Globus pallidus (tissue), 1 donor: Measurements from ENCODE around the gene GAS5.
"Not testable (repeated sequence)": the region's sequence is repeated elsewhere in the genome, so short reads cannot be mapped to it uniquely, and the experiment has no call there.

ENCODE experiments used
- DNase-seq: peaks from one replicate; pipeline ENCODE4 v3.0.0-alpha.2; 2015; ENCODE audit warnings: low spot score

GAS5 gene

GRCh38 chr1:173867753-173868265 is at the start of gene GAS5:
Gene GAS5 (minus strand): TSS chr1:173867989.
- peak; percentile 99 for DNase-seq

GRCh38 chr1:173917149-173917548 is 49.4 kb upstream of the GAS5 start, which contains the start of gene SERPINC1:
Gene SERPINC1 (minus strand): TSS chr1:173917327. CDS start chr1:173917259, 68 bp downstream.
- DNase-seq, result no peak

GRCh38 chr1:173916667-173917066 is 48.9 kb upstream of the GAS5 start:
- no peak for DNase-seq

DNA sequence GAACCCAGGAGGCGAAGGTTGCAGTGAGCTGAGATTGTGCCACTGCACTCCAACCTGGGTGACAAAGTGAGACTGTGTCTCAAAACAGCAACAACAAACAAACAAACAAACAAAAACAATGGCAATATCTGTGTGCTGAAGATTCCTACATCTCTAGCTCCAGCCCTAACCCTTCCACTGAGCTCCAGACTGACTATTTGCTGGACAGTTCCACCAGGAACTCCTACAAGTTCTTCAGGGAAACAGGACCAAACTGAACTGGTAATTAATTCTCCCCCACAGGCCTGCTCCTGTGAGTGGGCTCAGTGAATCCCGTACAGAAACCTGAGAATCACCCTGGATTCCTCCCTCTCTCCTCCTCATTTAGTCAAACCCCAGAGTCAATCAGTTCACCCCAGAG is 47.8 kb upstream of the GAS5 start:
- no peak for DNase-seq

DNA sequence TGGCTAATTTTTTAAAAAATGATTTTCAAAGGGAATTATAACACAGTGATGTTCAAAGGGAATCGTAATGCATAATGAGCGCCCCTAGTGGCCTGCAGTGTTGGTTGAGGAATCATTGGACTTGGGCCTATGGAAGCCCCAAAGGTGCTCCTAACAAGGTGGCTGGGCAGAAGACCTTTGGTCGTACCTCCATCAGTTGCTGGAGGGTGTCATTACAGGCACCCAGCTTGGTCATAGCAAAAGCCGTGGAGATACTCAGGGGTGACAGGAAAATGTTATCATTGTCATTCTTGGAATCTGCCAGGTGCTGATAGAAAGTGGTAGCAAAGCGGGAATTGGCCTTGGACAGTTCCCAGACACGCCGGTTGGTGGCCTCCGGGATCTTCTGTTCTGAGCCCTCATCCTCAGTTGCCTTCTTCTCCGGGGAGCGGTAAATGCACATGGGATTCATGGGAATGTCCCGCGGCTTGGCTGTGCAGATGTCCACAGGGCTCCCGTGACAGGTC is 46.6 kb upstream of the GAS5 start:
- no peak for DNase-seq

- DNase-seq, result no peak
Measured at GRCh38 chr1:173913111-173913510, 45.3 kb upstream of the GAS5 start.

DNA sequence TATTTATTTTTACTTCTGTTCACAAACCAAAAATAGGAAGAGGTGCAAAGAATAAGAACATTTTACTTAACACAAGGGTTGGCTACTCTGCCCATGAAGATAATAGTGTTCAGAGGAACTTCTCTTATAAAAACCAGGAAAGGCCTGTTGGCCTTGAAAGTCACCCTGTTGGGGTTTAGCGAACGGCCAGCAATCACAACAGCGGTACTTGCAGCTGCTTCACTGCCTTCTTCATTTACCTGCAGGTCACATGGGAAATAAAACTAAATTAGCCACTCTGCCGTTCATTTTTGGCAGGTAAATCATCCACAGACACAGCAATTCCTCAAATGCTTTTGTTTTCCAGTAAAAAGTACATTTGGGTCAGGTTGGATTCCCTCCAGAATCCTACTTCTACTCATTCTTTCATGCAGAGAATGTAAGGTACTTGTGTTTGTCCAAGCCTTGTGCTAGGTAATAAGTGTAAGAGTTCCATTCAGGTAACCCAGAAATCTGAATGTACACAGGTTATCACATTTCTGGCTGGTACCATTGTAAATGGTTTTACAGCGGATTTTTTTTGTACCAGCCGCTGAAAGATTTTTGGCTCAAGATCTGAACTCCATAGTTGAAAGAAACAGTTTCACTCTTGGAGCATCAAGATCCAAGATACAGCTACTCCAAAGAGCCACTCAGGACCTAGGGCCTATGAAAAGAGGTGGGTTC is 36.2 kb upstream of the GAS5 start:
- no peak for DNase-seq

- DNase-seq, result no peak
Measured at GRCh38 chr1:173900992-173901391, 33.2 kb upstream of the GAS5 start.

DNA sequence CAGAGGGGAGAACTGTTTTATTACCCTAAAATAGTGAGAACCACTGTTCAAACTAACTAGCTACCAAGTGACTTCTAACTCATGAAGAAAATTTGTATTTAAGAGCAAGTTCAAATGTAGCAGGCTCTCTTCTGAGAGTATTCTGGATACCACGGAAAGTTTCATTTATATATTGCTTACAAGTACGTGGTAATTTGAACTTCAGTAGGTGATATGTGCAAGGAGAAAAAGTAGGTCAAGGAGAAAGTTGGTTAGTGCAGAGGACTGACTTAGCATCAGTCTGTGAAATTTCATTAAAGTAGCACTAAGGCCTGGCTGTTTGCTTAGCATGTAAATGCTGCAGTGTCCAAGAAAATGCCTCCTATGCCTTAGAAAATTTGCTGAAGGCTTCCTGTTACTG is 32.6 kb upstream of the GAS5 start:
- no peak for DNase-seq

GRCh38 chr1:173894189-173894588 is 26.4 kb upstream of the GAS5 start:
- DNase-seq, result no peak

DNA sequence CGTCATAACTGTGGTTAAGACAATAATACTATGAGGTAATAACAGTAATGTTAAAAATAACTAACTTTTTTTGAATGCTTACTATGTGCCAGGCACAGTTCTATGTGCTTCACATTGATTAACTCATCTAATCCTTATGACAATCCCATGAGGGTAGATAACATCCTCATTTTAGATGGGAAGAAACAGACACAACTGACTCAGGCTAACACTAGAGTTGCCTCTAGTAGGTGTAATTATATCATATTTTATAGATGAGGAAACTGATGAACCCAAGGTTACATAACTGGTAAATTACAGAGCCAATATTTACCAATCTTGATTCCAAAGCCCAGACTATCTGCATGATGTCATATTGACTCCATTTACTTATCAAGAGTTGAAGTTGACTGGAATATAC is 25.8 kb upstream of the GAS5 start:
- no peak for DNase-seq

DNA sequence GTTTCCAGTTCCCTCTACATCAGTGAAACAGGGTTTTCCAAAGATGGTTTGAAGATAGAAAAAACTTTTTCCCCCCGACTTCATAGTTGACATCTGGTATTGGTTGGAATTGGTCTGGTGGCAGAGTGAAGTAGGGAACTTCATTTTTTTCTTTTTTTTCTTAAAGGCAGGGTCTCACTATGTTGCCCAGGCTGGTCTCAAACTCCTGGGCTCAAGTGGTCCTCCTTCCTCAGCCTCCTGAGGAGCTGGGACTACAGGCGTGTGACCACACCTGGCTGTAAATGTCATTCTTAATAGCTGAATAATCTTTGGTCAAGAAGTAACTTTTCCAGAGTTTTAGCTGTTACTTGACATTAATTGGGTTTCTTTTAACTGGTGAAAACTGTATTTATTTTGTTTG is 22.1 kb upstream of the GAS5 start:
- DNase-seq, result no peak

- DNase-seq, result no peak
Measured at GRCh38 chr1:173888749-173889148, 21.0 kb upstream of the GAS5 start.

DNA sequence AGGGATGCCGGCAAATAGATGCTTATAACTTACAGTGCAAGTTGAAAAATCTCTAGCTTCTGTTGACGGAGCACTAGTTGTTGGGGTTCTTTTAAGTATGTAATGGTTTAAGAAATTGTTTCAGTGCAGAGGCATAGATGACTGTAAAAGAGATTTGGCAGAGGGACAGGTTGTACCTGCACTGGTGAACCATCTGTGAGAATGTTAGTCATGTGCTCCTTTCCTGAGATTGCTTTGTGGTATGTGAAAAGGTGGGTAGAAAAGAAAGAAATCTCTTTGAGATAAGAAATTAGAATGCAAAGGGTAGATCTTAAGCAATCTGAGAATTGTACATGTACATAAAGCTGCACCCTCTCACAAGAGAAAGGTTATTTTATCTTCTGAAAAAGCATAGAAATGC is 19.8 kb upstream of the GAS5 start:
- DNase-seq, result no peak

- DNase-seq, result no peak
Measured at GRCh38 chr1:173886746-173887611, 19.2 kb upstream of the GAS5 start.

DNA sequence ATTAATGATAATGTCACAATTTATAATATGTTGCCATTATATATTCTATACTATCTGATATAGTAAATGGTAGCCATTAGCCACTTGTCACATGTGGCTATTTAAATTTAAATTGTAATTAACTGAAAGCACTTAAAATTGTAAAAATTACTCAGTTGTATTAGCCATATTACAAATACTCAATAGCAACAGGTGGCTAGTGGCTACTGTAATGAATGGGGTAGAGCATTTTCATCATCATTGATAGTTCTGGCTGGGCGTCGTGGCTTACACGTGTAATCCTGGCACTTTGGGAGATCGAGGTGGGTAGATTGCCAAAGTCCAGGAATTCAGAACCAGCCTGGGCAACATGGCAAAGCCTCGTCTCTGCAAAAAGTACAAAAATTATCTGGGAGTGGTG is 16.9 kb upstream of the GAS5 start:
- DNase-seq, result no peak

DNA sequence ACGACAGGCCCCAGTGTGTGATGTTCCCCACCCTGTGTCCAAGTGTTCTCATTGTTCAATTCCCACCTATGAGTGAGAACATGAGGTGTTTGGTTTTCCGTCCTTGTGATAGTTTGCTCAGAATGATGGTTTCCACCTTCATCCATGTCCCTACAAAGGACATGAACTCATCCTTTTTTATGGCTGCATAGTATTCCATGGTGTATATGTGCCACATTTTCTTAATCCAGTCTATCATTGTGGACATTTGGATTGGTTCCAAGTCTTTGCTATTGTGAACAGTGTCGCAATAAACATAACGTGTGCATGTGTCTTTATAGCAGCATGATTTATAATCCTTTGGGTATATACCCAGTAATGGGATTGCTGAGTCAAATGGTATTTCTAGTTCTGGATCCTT is 13.3 kb upstream of the GAS5 start:
- not testable (repeated sequence) for DNase-seq

GRCh38 chr1:173878251-173878650 is 10.5 kb upstream of the GAS5 start:
- DNase-seq, result no peak

DNA sequence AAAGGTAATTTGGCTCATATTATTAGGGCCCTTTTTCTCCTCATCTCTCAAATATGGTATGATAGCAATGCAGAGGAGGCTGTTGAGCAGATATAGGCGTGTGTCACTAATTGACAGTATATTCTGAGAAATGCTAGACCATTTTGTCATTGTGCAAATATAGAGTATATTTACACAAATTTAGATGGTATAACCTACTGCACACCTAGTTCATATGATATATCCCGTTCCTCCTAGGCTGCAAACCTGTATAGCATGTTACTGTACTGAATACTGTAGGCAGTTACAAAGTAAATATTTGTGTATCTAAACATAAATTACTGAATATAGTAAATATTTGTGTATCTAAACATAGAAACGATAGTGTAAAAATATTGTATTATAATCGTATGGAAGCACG is 8.9 kb upstream of the GAS5 start:
- DNase-seq, result no peak

GRCh38 chr1:173871500-173871899 is 3.7 kb upstream of the GAS5 start:
- no peak for DNase-seq

DNA sequence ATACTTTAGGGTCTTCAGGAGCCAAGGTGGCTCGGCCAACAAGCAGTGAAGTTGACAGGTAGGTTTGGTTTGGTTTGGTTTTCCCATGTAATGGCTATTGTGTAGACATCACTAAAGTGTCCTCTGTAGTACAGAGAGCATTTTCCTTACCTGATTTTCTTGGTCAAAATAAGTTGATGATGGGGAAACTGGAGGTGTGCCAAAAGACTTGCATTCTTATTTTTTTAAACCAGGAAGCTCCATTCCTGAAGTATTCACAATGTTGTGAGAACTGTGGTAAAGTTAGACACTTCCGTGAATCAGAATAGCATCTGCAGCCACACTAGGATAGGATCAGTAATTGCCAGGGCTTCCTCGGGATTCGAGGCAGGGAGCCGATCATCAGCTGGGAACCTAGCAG is 3.3 kb upstream of the GAS5 start:
- no peak for DNase-seq

DNA sequence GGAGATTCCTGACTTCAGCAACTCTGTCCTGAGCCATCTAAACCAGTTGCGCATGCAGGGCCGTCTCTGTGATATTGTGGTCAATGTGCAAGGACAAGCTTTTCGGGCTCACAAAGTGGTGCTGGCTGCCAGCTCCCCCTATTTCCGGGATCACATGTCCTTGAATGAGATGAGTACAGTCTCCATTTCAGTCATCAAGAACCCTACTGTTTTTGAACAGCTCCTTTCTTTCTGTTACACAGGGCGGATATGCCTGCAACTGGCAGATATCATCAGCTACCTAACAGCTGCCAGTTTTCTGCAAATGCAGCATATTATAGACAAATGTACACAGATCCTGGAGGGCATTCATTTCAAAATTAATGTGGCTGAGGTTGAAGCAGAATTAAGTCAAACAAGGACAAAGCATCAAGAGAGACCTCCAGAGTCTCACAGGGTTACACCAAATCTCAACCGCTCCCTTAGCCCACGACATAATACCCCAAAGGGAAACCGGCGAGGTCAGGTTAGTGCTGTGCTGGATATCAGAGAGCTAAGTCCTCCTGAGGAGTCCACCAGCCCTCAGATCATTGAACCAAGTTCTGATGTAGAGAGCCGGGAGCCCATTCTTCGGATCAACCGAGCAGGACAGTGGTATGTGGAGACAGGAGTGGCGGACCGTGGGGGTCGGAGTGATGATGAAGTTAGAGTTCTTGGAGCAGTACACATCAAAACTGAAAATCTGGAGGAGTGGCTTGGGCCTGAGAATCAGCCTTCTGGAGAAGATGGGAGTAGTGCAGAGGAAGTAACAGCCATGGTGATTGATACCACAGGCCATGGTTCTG is 2.7 kb upstream of the GAS5 start:
- peak; percentile 78 for DNase-seq
